ENCODE results near the gene GRID1.

DNA sequence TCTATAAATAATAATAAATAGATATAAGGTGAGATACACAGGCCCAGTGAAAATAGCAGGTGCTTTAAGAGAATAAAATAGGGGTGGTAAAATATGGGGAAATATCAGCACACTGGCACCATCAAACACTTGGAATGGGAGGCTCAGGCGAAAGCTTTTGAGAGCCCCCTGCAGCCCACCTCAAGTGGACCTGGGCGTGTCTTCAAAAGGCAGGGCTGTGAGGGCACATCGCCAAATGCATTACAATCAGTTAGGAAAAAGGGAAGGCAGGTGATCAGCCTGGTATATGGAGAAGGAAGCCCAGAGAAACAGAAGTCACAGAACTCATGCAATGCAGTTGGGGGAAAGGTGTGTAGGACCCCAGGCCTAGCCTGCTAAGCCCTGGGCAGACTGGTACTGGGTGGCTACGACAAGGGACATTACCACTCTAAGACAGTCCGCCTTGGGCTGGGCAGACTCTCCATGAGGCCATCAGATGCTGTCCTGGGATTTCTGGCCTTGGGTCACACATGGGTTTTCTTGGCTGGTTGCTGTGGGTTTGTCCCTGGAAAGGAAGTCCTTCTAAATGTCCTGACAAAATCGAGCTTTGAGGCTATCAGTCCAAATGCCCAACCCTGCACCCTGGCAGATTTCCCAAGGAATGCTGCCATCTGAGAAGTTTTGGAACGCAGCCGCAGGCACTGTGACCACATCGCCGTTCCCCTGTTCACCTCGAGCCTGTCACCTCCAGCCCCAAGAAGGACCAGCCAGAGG is 330.6 kb downstream of the GRID1 start:
- TF ChIP-seq CTCF (IDR thresholded peaks at IDR 0.05; ENCODE audit: low read length) (no peak), EZH2 (optimal IDR thresholded peaks at IDR 0.05; ENCODE audit: low read depth, low read length) (no peak)
